GM21390 (cell line): Measurements from ENCODE around the gene PEAK1.
"Not testable (repeated sequence)": the region's sequence is repeated elsewhere in the genome, so short reads cannot be mapped to it uniquely, and the experiment has no call there.

Experiments used
- ATAC-seq: cut with Tn5 transposase; IDR thresholded peaks from one replicate; pipeline ENCODE4 v1.9.1; 2021; ENCODE audit not compliant: unreplicated experiment

PEAK1 gene

GRCh38 chr15:77239882-77240608 lies 179.9 kb downstream of the PEAK1 start:
- no peak for ATAC-seq

- no peak for ATAC-seq
Observed at GRCh38 chr15:77235566-77235965, 184.3 kb downstream of the PEAK1 start.

GRCh38 chr15:77228828-77229227 lies 191.1 kb downstream of the PEAK1 start:
- no peak for ATAC-seq

GRCh38 chr15:77226652-77227051 lies 193.3 kb downstream of the PEAK1 start:
- ATAC-seq = no peak

GRCh38 chr15:77225646-77226045 lies 194.3 kb downstream of the PEAK1 start:
- no peak for ATAC-seq

GRCh38 chr15:77225088-77225487 lies 194.8 kb downstream of the PEAK1 start:
- ATAC-seq = no peak

GRCh38 chr15:77224352-77224751 lies 195.6 kb downstream of the PEAK1 start:
- no peak for ATAC-seq

GRCh38 chr15:77221708-77222107 lies 198.2 kb downstream of the PEAK1 start:
- ATAC-seq = no peak

GRCh38 chr15:77221174-77221573 lies 198.7 kb downstream of the PEAK1 start:
- no peak for ATAC-seq

- ATAC-seq = no peak
Observed at GRCh38 chr15:77219841-77220240, 200.1 kb downstream of the PEAK1 start.

GRCh38 chr15:77209221-77209620 lies 210.7 kb downstream of the PEAK1 start:
- no peak for ATAC-seq

- ATAC-seq = no peak
Observed at GRCh38 chr15:77208241-77208640, 211.7 kb downstream of the PEAK1 start.

- ATAC-seq = no peak
Observed at GRCh38 chr15:77201665-77202064, 218.2 kb downstream of the PEAK1 start.

GRCh38 chr15:77196381-77196780 lies 223.5 kb downstream of the PEAK1 start:
- ATAC-seq = no peak

- ATAC-seq = no peak
Observed at GRCh38 chr15:77195586-77195985, 224.3 kb downstream of the PEAK1 start.

- no peak for ATAC-seq
Observed at GRCh38 chr15:77192451-77192850, 227.5 kb downstream of the PEAK1 start.

GRCh38 chr15:77191230-77191834 lies 228.6 kb downstream of the PEAK1 start:
- ATAC-seq = no peak

GRCh38 chr15:77187751-77188464 lies 232.0 kb downstream of the PEAK1 start:
- no peak for ATAC-seq

- ATAC-seq = no peak
Observed at GRCh38 chr15:77186594-77187011, 233.3 kb downstream of the PEAK1 start.

GRCh38 chr15:77185242-77185785 lies 234.6 kb downstream of the PEAK1 start:
- no peak for ATAC-seq

GRCh38 chr15:77184352-77184751 lies 235.6 kb downstream of the PEAK1 start:
- ATAC-seq = not testable (repeated sequence)

GRCh38 chr15:77183066-77183465 lies 236.8 kb downstream of the PEAK1 start:
- ATAC-seq = no peak
